Panc1 (cell line): Measurements from ENCODE around the gene PTH2. TPM values are rescaled to one million over a fixed set of nuclear protein-coding genes. Genes with fewer than 3 reads are reported as not detected.

Experiments used
- ATAC-seq: fragments of 200-7000 bp; cut with Tn5 transposase; 2 replicates; pipeline ENCODE4 v1.9.1; 2020; ENCODE audit warnings: mild to moderate bottlenecking, moderate library complexity
- BruUV-seq: library from RNA; stranded (reverse); fragments of 400-500 nt; replicated peaks from 2 replicates; lab custom pipeline; 2021; lab: Mats Ljungman, UMichigan
- CTCF ChIA-PET: fragments of 300-600 bp; sonication (Branson Sonifier 250); formaldehyde crosslinking; loops from one replicate; lab custom pipeline; 2022; ENCODE audit warnings: antibody characterized with exemption; lab: Charles Lee
- POLR2A ChIA-PET: fragments of 300-600 bp; sonication (Branson Sonifier 250); formaldehyde crosslinking; loops from one replicate; lab custom pipeline; 2022; ENCODE audit warnings: antibody characterized with exemption; lab: Charles Lee
- DNase-seq: peaks from one replicate; pipeline ENCODE4 v3.0.0-alpha.2; 2010; ENCODE audit warnings: low read depth, low spot score
- H3K27ac ChIP-seq: 2 replicates; pipeline ENCODE4 v1.5.1; 2011; ENCODE audit warnings: mild to moderate bottlenecking, low read length, inconsistent platforms
- H3K27me3 ChIP-seq: fragments of 200-500 bp; sonication (Bioruptor generic); 2 replicates; pipeline ENCODE4 v1.6.0; 2014; ENCODE audit warnings: low read length, inconsistent platforms; ENCODE audit not compliant: control insufficient read depth, insufficient read depth
- H3K36me3 ChIP-seq: fragments of 200-500 bp; sonication (Bioruptor generic); 2 replicates; pipeline ENCODE4 v1.5.1; 2014; ENCODE audit warnings: inconsistent platforms, mild to moderate bottlenecking, low read length, moderate library complexity; ENCODE audit not compliant: control insufficient read depth, insufficient read depth
- H3K4me1 ChIP-seq: 2 replicates; pipeline ENCODE4 v1.5.1; 2011; ENCODE audit warnings: inconsistent platforms, mild to moderate bottlenecking, low read length, moderate library complexity; ENCODE audit not compliant: control insufficient read depth, insufficient read depth
- H3K4me3 ChIP-seq, 2 experiments: 2 replicates each; pipeline ENCODE4 v1.5.1; 2011 to 2012; ENCODE audit warnings: low read depth in 2 of 2, low read length in 2 of 2, mild to moderate bottlenecking in 2 of 2, inconsistent platforms in 1 of 2, moderate library complexity in 1 of 2
- H3K9me3 ChIP-seq: fragments of 200-500 bp; sonication (Bioruptor generic); 2 replicates; pipeline ENCODE4 v1.5.1; 2014; ENCODE audit warnings: low read depth, mild to moderate bottlenecking, inconsistent platforms, low read length, moderate library complexity; ENCODE audit not compliant: control insufficient read depth, insufficient read depth
- CTCF ChIP-seq: fragments of 450-650 bp; IDR thresholded peaks from 2 replicates; pipeline ENCODE4 v1.5.1; 2017; ENCODE audit warnings: mild to moderate bottlenecking
- POLR2AphosphoS5 ChIP-seq: IDR thresholded peaks from 2 replicates; pipeline ENCODE4 v1.6.1; 2012; ENCODE audit warnings: mild to moderate bottlenecking, low read depth, low read length, moderate library complexity
- REST ChIP-seq, 2 experiments: IDR thresholded peaks; 2 replicates each; pipeline ENCODE4 v1.6.1; 2011 to 2012; ENCODE audit warnings: low read depth in 2 of 2, control low read depth in 1 of 2, low read length in 1 of 2, mild to moderate bottlenecking in 1 of 2, moderate library complexity in 1 of 2; ENCODE audit not compliant: insufficient read depth in 1 of 2
- SIN3A ChIP-seq: IDR thresholded peaks from 2 replicates; pipeline ENCODE4 v1.6.1; 2012; ENCODE audit warnings: low read depth, mild to moderate bottlenecking, low read length, moderate library complexity, borderline replicate concordance; ENCODE audit not compliant: insufficient read depth
- TCF7L2 ChIP-seq: IDR thresholded peaks from 2 replicates; pipeline ENCODE4 v1.6.1; 2011; ENCODE audit warnings: mild to moderate bottlenecking, low read depth, low read length, inconsistent platforms
- in situ Hi-C: cut with HindIII; loops from 2 replicates; pipeline ENCODE4 v1.10.0; 2016; ENCODE audit warnings: low sequenced_read_pairs, low pct_unique_long_range_greater_than_20kb
- intact Hi-C: fragments of 100-400 bp; cut with micrococcal nuclease; formaldehyde crosslinking; loops from one replicate; pipeline ENCODE4 v1.10.0; 2022; ENCODE audit not compliant: unreplicated experiment
- total RNA-seq: library from RNA; stranded (reverse); gene quantifications from one replicate; pipeline ENCODE4 v1.2.1, GENCODE V29; 2021; ENCODE audit not compliant: unreplicated experiment

Gene PTH2
- total RNA-seq, 1 experiment from 2014 or later: not detected

GRCh38 chr19:49425922-49426592 lies 2.8 kb upstream of the PTH2 start:
- Histone ChIP-seq H3K27me3 (peaks cover 7% of the 10 kb centered on the region), H3K4me1 (peaks cover 3% of the 10 kb centered on the region; the same call in 1 of the 2 replicates), H3K9me3 (no peaks in the 10 kb centered on the region), H3K36me3 (no peaks in the 10 kb centered on the region), H3K27ac (no peak overlapping the region), H3K4me3 (no peak overlapping the region)
- CTCF ChIA-PET: no interaction called here
- POLR2A ChIA-PET: no interaction called here
- BruUV-seq: no TSS peak
- no peak for ATAC-seq
- in situ Hi-C loops: no loop called here
- TF ChIP-seq REST (IDR thresholded peaks at IDR 0.05; ENCODE audit: insufficient read depth in 1 of 2, low read depth in 2 of 2, low read length in 1 of 2) (no peak), POLR2AphosphoS5 (no peak), TCF7L2 (no peak), SIN3A (no peak), CTCF (no peak)
- intact Hi-C loops: no loop called here
- DNase-seq: no peak

- in situ Hi-C loops (no loop called here), intact Hi-C loops (no loop called here)
- BruUV-seq: no TSS peak
- Histone ChIP-seq H3K4me3 (no peak within 1 kb of the TSS), H3K36me3 (no peaks in the 10 kb centered on the region), H3K27ac (no peak within 1 kb of the TSS), H3K27me3 (peaks cover 10% of the 10 kb centered on the region), H3K4me1 (peaks cover 3% of the 10 kb centered on the region; the same call in 1 of the 2 replicates), H3K9me3 (no peaks in the 10 kb centered on the region)
- DNase-seq (no peak), ATAC-seq (no peak)
- CTCF ChIA-PET: no interaction called here
- TF ChIP-seq POLR2AphosphoS5 (no peak), SIN3A (no peak), TCF7L2 (no peak), CTCF (no peak), REST (IDR thresholded peaks at IDR 0.05; ENCODE audit: insufficient read depth in 1 of 2, low read depth in 2 of 2, low read length in 1 of 2) (no peak)
- POLR2A ChIA-PET: interaction anchor here (0.5 to 0.6 kb wide), 2 partner anchors 86 to 188 kb away, joined by 7 read pairs; no protein-coding TSS in a partner anchor
Measured at GRCh38 chr19:49425178-49425577, 1.9 kb upstream of the PTH2 start, which contains the start of gene GFY. Gene GFY, plus strand, starts transcription at chr19:49425388. Its CDS starts 1,043 bp downstream, at chr19:49426431.
